ENCODE data around the gene CBFA2T3. TPM values are rescaled to one million over a fixed set of nuclear protein-coding genes. Genes with fewer than 3 reads are reported as not detected.

The CBFA2T3 gene
- total and polyA plus RNA-seq, 8 donors: 3.8 to 10.4 (median 5.4) TPM

DNA sequence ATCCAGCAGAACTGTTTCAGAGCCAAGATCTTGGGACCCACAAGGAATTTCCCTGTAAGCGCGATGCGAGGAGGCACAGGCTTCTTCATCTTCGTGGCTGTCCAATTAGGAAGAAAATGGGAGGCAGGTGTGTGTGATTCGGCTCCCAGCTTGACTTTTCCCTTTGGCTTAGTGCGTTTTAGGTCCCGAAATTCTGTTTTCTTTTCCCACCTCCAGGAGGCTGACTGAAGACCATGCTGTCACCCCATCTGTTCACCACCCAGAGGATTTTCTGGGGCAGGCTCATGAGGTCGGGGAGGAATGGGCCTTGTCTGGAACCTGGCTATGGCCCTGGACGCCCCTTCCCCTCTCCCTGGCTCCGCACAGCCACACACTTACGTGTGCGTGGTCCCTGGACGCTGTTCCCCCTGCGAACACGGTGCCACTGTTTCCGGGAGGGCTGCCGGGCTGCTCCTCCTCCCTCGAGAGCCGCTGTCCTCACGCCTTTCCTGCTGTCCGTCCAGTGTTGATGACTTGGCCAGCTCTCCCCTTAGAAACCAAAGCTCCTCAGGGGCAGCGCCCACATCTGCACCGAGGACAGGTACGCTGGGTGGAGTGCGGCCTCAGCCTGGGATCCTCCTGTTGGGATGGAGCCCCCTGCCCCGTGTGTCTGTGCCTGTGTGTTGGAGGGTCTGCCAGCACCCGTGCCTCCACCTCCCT lies 107.9 kb downstream of the CBFA2T3 start:
- no peak for DNase-seq
- Histone ChIP-seq H3K4me1 (peaks cover 0 to 12% of the 10 kb centered on the region in 2 donors), H3K4me3 (no peak overlapping the region), H3K27ac (no peak overlapping the region), H3K36me3 (no peaks in the 10 kb centered on the region), H3K9me3 (no peaks in the 10 kb centered on the region), H3K27me3 (peaks cover 0 to 77% of the 10 kb centered on the region in 2 donors)
- TF ChIP-seq, protein P1, sequence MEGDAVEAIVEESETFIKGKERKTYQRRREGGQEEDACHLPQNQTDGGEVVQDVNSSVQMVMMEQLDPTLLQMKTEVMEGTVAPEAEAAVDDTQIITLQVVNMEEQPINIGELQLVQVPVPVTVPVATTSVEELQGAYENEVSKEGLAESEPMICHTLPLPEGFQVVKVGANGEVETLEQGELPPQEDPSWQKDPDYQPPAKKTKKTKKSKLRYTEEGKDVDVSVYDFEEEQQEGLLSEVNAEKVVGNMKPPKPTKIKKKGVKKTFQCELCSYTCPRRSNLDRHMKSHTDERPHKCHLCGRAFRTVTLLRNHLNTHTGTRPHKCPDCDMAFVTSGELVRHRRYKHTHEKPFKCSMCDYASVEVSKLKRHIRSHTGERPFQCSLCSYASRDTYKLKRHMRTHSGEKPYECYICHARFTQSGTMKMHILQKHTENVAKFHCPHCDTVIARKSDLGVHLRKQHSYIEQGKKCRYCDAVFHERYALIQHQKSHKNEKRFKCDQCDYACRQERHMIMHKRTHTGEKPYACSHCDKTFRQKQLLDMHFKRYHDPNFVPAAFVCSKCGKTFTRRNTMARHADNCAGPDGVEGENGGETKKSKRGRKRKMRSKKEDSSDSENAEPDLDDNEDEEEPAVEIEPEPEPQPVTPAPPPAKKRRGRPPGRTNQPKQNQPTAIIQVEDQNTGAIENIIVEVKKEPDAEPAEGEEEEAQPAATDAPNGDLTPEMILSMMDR (IDR thresholded peaks at IDR 0.05): no peak
- intact Hi-C loops (cut with DNase I): no loop called here
- ATAC-seq: no peak

DNA sequence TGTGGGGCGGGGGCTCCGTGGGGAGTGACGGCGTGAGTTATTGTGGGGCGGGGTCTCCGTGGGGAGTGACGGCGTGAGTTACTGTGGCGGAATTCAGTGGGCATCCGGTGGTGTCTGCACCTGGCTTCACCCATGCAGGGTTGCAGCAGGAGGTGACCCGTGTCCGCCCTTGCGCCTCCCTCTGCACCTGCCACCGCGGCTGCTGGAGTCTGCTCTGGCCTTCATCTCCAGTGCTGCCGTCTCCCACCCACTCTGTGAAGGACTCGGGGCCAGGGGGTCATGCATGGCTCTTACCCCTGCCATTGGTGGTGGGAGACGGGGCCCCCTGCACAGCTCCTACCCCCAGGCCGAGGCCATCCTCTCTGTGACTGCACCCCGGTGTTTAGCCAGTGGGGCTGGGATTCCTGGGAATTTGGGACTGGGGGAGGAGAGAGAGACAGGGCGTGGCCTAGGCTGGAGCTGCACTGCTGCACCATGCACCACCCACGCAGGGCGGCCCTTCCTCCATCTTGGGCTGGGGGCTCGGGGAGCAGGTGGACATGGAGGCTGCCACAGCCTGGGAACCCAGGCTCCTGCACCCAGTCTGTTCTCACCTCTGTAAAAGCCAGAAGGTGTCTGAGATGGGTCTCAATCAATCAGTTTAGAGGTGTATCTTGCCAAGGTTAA lies 109.3 kb downstream of the CBFA2T3 start:
- no peak overlapping the region for H3K4me3 ChIP-seq
- peaks cover 0 to 7% of the 10 kb centered on the region in 2 donors for H3K36me3 ChIP-seq
- H3K27me3 ChIP-seq: peaks cover 0 to 70% of the 10 kb centered on the region in 2 donors
- no peak overlapping the region for H3K27ac ChIP-seq
- no peak for DNase-seq
- peaks cover 0 to 12% of the 10 kb centered on the region in 2 donors for H3K4me1 ChIP-seq
- no peak for ATAC-seq
- no peaks in the 10 kb centered on the region for H3K9me3 ChIP-seq
- TF ChIP-seq, protein P1 (IDR thresholded peaks at IDR 0.05): no peak
- intact Hi-C loops (cut with DNase I): no loop called here

DNA sequence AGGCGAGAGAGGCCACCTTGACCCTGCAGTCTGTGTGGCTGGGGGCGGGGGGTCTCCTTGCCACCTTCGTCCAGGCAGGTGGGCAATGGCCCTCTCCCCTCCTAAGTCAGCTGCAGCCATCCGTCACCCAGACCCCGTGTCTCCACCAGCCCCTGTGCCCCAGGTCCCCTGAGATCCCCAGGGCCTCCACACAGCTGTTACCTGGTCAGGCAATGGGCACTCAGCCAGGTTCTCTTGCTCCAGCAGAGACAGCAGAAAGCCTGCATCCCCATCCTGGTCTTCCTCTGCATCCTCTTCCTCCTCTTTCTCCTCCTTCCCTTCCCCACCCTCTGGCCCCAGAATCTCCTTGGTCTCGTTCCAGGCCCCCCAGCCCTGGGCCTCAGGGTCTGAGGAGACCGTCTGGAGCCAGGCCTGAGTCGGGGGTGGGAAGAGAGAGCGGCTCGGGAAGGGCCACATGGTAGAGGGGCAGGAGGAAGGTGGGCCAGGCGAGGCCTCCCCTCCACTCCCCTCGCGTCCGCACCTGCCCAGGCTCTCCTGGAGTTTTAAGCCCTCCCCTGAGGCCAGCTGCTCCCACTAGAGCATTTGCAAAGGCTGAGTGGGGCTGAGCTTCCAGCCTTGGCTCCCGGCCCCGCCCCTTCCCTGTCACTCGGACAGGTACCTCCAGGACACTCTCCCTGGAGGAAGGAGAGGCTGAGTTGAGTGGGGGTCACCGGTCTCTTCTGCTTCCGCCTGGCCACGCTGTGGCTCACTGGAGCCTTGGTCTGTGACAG lies 110.7 kb downstream of the CBFA2T3 start, which contains the start of gene PABPN1L:
TSS of gene PABPN1L (minus strand) at position 510 of the 770 bp plus-strand sequence. CDS start at position 456, 54 bp downstream.
- no peak for DNase-seq
- intact Hi-C loops (cut with DNase I): no loop called here

DNA sequence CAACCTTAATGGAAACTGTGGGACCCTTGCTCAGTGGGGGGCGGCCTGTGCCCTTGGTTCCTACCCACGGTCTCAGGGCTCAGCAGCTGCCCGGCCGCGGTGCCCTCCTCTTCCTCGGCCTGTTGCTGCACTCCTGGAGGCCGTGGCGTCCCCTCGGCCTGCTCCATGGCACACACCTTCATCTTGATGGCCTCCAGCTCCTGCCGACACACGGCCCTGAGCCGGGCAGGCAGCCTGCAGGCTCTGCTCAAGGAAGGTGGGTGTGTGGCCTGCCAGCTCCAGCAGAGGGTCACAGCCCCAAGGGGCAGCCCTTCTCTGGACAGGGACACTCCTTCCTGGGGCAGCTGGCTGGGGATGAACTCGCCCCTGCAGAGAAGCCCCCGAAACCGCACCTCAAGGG lies 111.3 kb downstream of the CBFA2T3 start:
- TF ChIP-seq, protein P1 (IDR thresholded peaks at IDR 0.05): no peak
- no peaks in the 10 kb centered on the region for H3K9me3 ChIP-seq
- H3K4me1 ChIP-seq: peaks cover 0 to 5% of the 10 kb centered on the region in 2 donors
- no peak overlapping the region for H3K27ac ChIP-seq
- no peak overlapping the region for H3K4me3 ChIP-seq
- intact Hi-C loops (cut with DNase I): no loop called here
- no peak for ATAC-seq
- no peak for DNase-seq
- peaks cover 0 to 52% of the 10 kb centered on the region in 2 donors for H3K27me3 ChIP-seq
- H3K36me3 ChIP-seq: peaks cover 0 to 26% of the 10 kb centered on the region in 2 donors

More for the DNA sequence above, 110.7 kb downstream of the CBFA2T3 start, which contains the start of gene PABPN1L:
- H3K27ac ChIP-seq: no peak within 1 kb of the TSS
- peaks cover 0 to 20% of the 10 kb centered on the region in 2 donors for H3K36me3 ChIP-seq
- ATAC-seq: no peak
- peaks cover 0 to 11% of the 10 kb centered on the region in 2 donors for H3K4me1 ChIP-seq
- H3K4me3 ChIP-seq: no peak within 1 kb of the TSS
- TF ChIP-seq, protein P1 (IDR thresholded peaks at IDR 0.05): no peak
- peaks cover 0 to 58% of the 10 kb centered on the region in 2 donors for H3K27me3 ChIP-seq
- H3K9me3 ChIP-seq: no peaks in the 10 kb centered on the region
